HL-60 (cell line): ENCODE data around the gene MTMR1.

Experiments
- DNase-seq, 2 experiments: peaks; one replicate each; pipeline ENCODE4 v3.0.0-alpha.2; 2010 to 2020; ENCODE audit warnings: low read depth in 1 of 2, low spot score in 1 of 2
- H3K27ac ChIP-seq: fragments of 250-450 bp; sonication (Bioruptor Pico); replicated peaks from 2 replicates; pipeline ENCODE4 v1.5.1; 2020; ENCODE audit warnings: mild to moderate bottlenecking, moderate library complexity
- H3K27me3 ChIP-seq: fragments of 250-450 bp; sonication (Bioruptor Pico); 2 replicates; pipeline ENCODE4 v1.5.1; 2021; ENCODE audit warnings: mild to moderate bottlenecking, moderate library complexity; ENCODE audit not compliant: insufficient read depth, poor library complexity, severe bottlenecking
- H3K4me3 ChIP-seq: replicated peaks from 2 replicates; pipeline ENCODE4 v1.5.1; 2011; ENCODE audit warnings: mild to moderate bottlenecking, control low read depth, low read length; ENCODE audit not compliant: insufficient read depth
- GABPA ChIP-seq: IDR thresholded peaks from 2 replicates; pipeline ENCODE4 v1.6.1; 2012; ENCODE audit warnings: low read depth
- POLR2AphosphoS5 ChIP-seq: IDR thresholded peaks from 2 replicates; pipeline ENCODE4 v1.6.1; 2012; ENCODE audit warnings: low read depth
- SPI1 ChIP-seq: IDR thresholded peaks from 2 replicates; pipeline ENCODE4 v1.6.1; 2012; ENCODE audit warnings: low read depth, mild to moderate bottlenecking, borderline replicate concordance
- TF ChIP-seq, protein P1 (sequence below): IDR thresholded peaks from one replicate; pipeline ENCODE4 v1.5.1; 2011; ENCODE audit warnings: low read length, control low read depth, inconsistent platforms; ENCODE audit not compliant: insufficient read depth
- TF ChIP-seq, protein P2 (sequence below): IDR thresholded peaks from 2 replicates; pipeline ENCODE4 v1.6.1; 2012; ENCODE audit warnings: low read depth; ENCODE audit not compliant: insufficient replicate concordance

The MTMR1 gene

DNA sequence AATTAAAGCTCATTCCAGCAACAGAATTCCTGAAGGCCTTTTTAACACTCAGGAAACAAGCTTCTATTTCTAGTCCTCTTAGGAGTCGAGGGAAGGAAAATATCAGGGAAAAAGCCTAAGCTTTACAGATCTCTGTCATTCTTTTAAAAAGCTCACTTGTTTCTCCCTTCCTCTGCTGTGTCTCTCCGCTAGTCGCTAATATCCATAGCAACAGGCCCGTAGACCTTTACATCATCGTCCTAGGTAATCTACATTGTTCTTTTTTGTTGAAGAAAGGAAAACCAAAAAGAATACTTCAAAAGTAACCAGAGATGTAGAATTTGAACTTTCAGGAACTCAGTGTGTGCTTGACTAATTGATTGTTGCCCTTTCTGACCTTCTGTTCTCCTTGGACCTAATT lies 45.9 kb upstream of the MTMR1 start:
- no peaks in the 10 kb centered on the region for H3K27me3 ChIP-seq
- TF ChIP-seq POLR2AphosphoS5, result no peak
- no peak for TF ChIP-seq GABPA
- TF ChIP-seq, protein P1, sequence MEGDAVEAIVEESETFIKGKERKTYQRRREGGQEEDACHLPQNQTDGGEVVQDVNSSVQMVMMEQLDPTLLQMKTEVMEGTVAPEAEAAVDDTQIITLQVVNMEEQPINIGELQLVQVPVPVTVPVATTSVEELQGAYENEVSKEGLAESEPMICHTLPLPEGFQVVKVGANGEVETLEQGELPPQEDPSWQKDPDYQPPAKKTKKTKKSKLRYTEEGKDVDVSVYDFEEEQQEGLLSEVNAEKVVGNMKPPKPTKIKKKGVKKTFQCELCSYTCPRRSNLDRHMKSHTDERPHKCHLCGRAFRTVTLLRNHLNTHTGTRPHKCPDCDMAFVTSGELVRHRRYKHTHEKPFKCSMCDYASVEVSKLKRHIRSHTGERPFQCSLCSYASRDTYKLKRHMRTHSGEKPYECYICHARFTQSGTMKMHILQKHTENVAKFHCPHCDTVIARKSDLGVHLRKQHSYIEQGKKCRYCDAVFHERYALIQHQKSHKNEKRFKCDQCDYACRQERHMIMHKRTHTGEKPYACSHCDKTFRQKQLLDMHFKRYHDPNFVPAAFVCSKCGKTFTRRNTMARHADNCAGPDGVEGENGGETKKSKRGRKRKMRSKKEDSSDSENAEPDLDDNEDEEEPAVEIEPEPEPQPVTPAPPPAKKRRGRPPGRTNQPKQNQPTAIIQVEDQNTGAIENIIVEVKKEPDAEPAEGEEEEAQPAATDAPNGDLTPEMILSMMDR, result no peak
- TF ChIP-seq, protein P2, sequence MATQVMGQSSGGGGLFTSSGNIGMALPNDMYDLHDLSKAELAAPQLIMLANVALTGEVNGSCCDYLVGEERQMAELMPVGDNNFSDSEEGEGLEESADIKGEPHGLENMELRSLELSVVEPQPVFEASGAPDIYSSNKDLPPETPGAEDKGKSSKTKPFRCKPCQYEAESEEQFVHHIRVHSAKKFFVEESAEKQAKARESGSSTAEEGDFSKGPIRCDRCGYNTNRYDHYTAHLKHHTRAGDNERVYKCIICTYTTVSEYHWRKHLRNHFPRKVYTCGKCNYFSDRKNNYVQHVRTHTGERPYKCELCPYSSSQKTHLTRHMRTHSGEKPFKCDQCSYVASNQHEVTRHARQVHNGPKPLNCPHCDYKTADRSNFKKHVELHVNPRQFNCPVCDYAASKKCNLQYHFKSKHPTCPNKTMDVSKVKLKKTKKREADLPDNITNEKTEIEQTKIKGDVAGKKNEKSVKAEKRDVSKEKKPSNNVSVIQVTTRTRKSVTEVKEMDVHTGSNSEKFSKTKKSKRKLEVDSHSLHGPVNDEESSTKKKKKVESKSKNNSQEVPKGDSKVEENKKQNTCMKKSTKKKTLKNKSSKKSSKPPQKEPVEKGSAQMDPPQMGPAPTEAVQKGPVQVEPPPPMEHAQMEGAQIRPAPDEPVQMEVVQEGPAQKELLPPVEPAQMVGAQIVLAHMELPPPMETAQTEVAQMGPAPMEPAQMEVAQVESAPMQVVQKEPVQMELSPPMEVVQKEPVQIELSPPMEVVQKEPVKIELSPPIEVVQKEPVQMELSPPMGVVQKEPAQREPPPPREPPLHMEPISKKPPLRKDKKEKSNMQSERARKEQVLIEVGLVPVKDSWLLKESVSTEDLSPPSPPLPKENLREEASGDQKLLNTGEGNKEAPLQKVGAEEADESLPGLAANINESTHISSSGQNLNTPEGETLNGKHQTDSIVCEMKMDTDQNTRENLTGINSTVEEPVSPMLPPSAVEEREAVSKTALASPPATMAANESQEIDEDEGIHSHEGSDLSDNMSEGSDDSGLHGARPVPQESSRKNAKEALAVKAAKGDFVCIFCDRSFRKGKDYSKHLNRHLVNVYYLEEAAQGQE, result no peak
- no peak for TF ChIP-seq SPI1
- DNase-seq, result no peak
- no peak overlapping the region for H3K4me3 ChIP-seq
- H3K27ac ChIP-seq, result no peak overlapping the region

DNA sequence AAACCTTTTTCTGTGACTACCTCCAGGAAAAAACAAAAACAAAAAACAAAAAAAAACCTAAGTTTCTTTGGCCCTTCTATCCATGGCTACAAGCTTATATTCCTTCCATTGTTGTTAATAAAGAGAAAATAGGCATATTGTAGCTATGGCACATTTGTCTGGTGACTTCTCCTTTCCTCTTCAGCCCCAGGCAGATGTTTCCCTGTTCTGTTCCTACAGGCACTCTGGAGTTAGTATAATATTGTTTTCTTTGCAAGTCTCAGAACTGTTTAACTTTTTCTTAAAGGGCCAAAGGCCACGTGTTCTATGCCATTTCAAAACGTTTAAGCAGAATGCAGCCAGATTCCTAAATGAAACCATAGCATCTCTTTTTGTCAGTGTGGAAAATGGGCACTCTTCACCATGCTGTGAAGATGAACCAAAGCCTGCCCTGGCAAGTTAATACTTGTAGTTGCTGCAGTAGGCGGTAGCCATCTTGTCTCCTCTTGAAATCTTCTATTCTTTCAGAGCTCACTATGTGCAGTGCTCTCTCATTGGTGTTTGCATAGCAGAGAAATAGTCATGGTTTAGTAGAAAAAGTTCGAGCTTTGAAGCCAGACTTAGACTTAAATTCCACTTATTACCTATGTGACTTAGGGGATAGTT lies 44.8 kb upstream of the MTMR1 start:
- Histone ChIP-seq H3K27me3 (no peaks in the 10 kb centered on the region), H3K27ac (no peak overlapping the region), H3K4me3 (no peak overlapping the region)
- TF ChIP-seq SPI1 (no peak), POLR2AphosphoS5 (no peak)
- TF ChIP-seq, protein P1, result no peak
- no peak for DNase-seq

DNA sequence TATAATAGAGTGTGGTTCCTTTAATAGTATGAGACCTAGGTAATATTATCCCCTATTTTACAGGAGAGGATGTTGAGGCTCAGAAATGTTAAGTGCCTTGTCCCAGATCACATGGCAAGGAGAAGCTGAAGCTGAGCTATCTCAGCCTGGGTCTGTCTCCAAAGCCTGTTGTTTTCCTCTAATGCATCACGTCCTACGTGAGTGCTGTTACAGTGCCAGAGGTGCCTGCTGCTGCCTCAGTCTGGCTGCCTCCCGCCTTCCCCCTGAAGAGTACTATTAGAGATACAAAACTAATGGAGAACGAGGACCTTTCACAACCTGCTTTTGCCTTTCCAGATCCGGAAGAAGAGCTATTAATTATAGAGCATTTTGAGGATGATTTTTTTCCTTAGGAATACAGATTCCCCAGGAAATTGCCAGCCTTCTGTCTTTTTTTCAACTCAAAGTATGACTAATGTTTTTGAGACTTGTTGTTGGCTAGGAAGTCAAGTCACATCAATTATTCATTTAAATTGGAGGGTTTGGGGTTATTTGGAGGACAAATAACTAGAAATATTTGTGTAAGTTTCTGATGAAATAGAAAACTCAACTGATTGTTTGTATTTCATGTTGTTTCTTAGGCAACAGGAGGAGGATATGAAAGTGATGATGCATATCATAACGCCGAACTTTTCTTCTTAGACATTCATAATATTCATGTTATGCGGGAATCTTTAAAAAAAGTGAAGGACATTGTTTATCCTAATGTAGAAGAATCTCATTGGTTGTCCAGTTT lies 43.9 kb upstream of the MTMR1 start:
- TF ChIP-seq POLR2AphosphoS5, result no peak
- no peak for TF ChIP-seq GABPA
- TF ChIP-seq, protein P1, result no peak
- no peak for TF ChIP-seq SPI1
- TF ChIP-seq, protein P2, result no peak
- Histone ChIP-seq H3K27ac (no peak overlapping the region), H3K27me3 (no peaks in the 10 kb centered on the region), H3K4me3 (no peak overlapping the region)
- no peak for DNase-seq
